Mesothelial cell of epicardium (in vitro differentiated cells): Measurements from ENCODE around the gene CEMP1. TPM values are rescaled to one million over a fixed set of nuclear protein-coding genes. Genes with fewer than 3 reads are reported as not detected.

Source experiments
- DNase-seq, 2 experiments: peaks; one replicate each; pipeline ENCODE4 v3.0.0; 2021; ENCODE audit warnings: low spot score in 2 of 2; ENCODE audit not compliant: unreplicated experiment in 2 of 2
- H3K27ac Mint-ChIP-seq: 2 replicates; pipeline ENCODE4 v1.8.0; 2021; ENCODE audit warnings: mixed read lengths
- H3K27me3 Mint-ChIP-seq: 2 replicates; pipeline ENCODE4 v1.8.0; 2021; ENCODE audit warnings: low read depth, mixed read lengths
- H3K36me3 Mint-ChIP-seq: 2 replicates; pipeline ENCODE4 v1.8.0; 2021; ENCODE audit warnings: mixed read lengths
- H3K4me1 Mint-ChIP-seq: 2 replicates; pipeline ENCODE4 v1.8.0; 2021; ENCODE audit warnings: mixed read lengths
- H3K4me3 Mint-ChIP-seq: 2 replicates; pipeline ENCODE4 v1.8.0; 2021; ENCODE audit warnings: mild to moderate bottlenecking, moderate library complexity, mixed read lengths
- H3K9me3 Mint-ChIP-seq: 2 replicates; pipeline ENCODE4 v1.8.0; 2021; ENCODE audit warnings: mixed read lengths
- CTCF ChIP-seq: fragments of 200-600 bp; sonication (generic); IDR thresholded peaks from one replicate; pipeline ENCODE4 v1.5.0; 2021; ENCODE audit warnings: antibody characterized with exemption; ENCODE audit not compliant: unreplicated experiment
- total RNA-seq: library from RNA; stranded (reverse); gene quantifications from 3 replicates; pipeline ENCODE4 v1.2.1, GENCODE V29; 2021

Gene CEMP1
- total RNA-seq, 1 donor from 2014 or later, result 1.1 TPM

DNA sequence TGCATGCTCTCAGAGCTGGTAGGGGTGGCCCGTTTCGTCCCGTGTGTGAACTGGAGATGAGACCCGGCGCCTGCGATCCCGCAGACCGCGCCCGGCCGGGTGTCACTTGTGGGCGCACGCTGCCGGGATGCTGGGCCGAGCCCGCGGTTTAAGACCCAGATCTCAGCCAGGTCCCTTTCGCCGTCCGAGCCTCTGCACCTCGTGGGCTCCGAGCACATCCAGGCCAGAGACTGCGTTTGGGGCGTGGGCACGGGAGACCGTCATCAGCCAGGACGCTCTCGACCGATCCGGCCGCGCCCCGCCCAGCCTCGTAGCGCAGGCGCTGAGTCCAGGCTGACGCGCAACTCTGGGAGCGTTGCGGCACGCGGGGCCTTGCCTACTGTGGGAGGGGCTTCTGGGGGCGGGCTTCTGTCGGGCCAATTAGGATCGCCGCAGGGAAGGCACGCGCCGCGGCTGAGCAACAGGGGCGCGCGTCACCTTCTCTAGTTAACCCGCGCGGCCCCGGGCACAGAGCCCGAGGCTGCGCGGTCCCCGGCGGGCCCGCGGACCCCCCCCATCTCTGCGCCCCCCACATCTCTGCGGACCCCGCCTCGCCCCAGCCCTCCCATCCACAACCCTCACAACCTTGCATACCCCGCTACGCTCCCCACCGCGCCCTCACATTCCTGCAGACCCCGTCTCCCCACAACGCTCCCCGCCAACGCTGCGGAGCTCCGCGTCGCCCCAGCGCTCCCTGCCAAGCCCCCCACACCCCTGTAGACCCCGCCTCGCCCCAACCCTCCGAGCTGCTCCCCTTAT lies 687 bp upstream of the CEMP1 start:
- peak overlapping the region; percentile 91 for H3K4me3 Mint-ChIP-seq
- peak overlapping the region; percentile 99 for H3K27ac Mint-ChIP-seq
- H3K9me3 Mint-ChIP-seq, result no peaks in the 10 kb centered on the region
- no peaks in the 10 kb centered on the region for H3K27me3 Mint-ChIP-seq
- H3K36me3 Mint-ChIP-seq, result peaks cover 4% of the 10 kb centered on the region
- H3K4me1 Mint-ChIP-seq, result peaks cover 12% of the 10 kb centered on the region
- peak; percentile 93 to 95 for DNase-seq
- no peak for TF ChIP-seq CTCF

DNA sequence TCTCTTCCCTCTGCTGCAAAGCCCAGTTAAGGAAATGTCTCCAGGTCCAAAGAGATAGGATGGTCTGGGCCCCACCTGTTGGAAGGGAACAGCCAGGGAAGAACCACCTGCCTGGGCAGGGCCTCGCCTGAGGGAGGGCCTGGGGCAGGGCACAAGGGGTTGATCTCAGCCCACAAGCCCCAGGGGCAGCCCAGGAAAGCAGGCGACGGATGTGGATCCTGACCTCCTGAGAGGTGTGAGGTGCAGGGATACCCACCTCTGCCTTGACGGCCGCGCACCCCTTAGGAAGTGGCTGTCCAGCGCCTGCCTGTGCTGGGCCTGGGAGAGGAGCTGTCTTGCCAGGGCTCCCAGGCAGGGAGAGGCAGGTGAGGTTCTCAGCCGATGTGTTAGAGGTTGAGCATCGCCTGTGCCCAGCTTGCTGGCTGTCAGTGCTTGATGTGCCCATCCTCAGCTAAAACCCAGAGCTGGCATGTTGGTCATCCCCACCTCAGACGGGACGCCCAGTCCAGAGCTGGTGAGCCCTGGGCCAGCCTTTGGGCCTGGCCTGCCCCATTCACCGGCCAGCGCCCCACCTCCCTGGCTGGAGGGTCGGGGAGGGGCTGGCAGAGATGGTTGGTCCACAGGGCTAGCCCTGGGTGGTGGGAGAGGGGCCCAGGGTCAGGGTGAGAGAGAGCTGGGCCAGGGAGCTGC lies 434 bp downstream of the CEMP1 start:
- TF ChIP-seq CTCF, result no peak
- no peaks in the 10 kb centered on the region for H3K27me3 Mint-ChIP-seq
- peak overlapping the region; percentile 99 for H3K27ac Mint-ChIP-seq
- DNase-seq, result no peak
- H3K4me1 Mint-ChIP-seq, result peaks cover 12% of the 10 kb centered on the region
- peak overlapping the region; percentile 91 for H3K4me3 Mint-ChIP-seq
- peaks cover 4% of the 10 kb centered on the region for H3K36me3 Mint-ChIP-seq
- no peaks in the 10 kb centered on the region for H3K9me3 Mint-ChIP-seq

- no peaks in the 10 kb centered on the region for H3K9me3 Mint-ChIP-seq
- no peak for TF ChIP-seq CTCF
- peaks cover 12% of the 10 kb centered on the region for H3K4me1 Mint-ChIP-seq
- no peaks in the 10 kb centered on the region for H3K27me3 Mint-ChIP-seq
- peaks cover 4% of the 10 kb centered on the region for H3K36me3 Mint-ChIP-seq
- DNase-seq, result no peak
- H3K27ac Mint-ChIP-seq, result peak overlapping the region; percentile 16
- H3K4me3 Mint-ChIP-seq, result peak overlapping the region; percentile 41
Observed at GRCh38 chr16:2529961-2530628, 1.1 kb downstream of the CEMP1 start.

DNA sequence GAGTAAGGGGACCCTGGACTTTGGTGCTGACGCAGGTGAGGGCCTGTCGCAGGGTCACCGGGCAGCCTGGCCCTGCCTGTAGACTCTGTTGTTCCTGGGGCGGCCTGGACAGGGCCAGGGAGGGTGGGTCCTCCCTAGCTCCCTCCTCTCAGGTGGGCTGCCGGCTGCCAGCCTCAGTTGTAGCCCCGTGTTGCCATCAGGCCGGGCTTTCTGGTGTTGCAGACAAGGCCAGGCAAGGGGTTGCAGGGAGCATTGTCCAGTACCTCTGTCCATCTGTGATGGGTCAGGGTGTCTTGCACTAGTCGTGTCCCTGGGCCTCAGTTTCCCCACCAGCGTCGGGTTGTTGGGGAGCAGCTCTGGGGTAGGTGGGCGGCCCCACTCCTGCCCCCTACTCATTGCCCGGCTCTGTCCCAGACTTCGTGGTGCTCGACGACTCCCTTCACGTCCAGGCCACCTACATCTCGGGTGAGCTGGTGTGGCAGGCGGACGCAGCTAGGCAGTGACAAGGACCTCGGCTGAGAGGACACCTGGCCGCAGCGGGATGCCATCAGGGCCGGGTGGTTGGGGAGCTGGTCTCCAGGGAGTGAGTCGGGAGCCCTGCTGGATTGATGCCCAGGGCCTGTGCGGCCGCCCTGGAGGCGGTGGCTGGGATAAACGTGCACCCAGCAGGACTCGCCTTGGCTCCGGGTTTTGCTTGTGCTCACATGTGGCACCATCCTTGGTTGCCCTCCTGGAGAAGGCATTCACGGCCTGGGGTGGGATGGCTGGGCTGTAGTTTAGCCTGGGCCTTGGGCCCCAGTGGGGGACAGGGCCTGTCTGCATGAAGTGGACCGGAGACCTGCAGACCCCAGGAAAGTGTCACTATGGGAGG lies 1.9 kb downstream of the CEMP1 start:
- no peak overlapping the region for H3K27ac Mint-ChIP-seq
- no peak for TF ChIP-seq CTCF
- H3K4me1 Mint-ChIP-seq, result peaks cover 12% of the 10 kb centered on the region
- no peaks in the 10 kb centered on the region for H3K27me3 Mint-ChIP-seq
- DNase-seq, result no peak
- H3K36me3 Mint-ChIP-seq, result peaks cover 11% of the 10 kb centered on the region
- no peaks in the 10 kb centered on the region for H3K9me3 Mint-ChIP-seq
- H3K4me3 Mint-ChIP-seq, result no peak overlapping the region
